ENCODE measurements around the gene SERGEF.

SERGEF gene

GRCh38 chr11:17745023-17745772 is 267.6 kb downstream of the SERGEF start:
- no peak overlapping the region for H3K9ac ChIP-seq (ENCODE audit: low read depth, low read length)
- WGBS, result 87% methylated on average over 20 of the region's 20 CpGs

GRCh38 chr11:17744151-17744940 is 268.5 kb downstream of the SERGEF start:
- Histone ChIP-seq H3K4me1 (ENCODE audit: insufficient read depth, low read length) (no peaks in the 10 kb centered on the region), H3K9me3 (ENCODE audit: insufficient read depth, low read depth, low read length) (no peaks in the 10 kb centered on the region), H3K4me3 (ENCODE audit: low read length) (no peak overlapping the region), H3K36me3 (ENCODE audit: insufficient read depth, low read length) (no peaks in the 10 kb centered on the region), H3K9ac (ENCODE audit: low read depth, low read length) (no peak overlapping the region), H3K27me3 (ENCODE audit: insufficient read depth, low read length) (peaks cover 6% of the 10 kb centered on the region), H3K27ac (ENCODE audit: low read depth, low read length) (no peak overlapping the region)
- 83% methylated on average over 10 of the region's 10 CpGs for WGBS

More at GRCh38 chr11:17745023-17745772, 267.6 kb downstream of the SERGEF start:
- Histone ChIP-seq H3K36me3 (ENCODE audit: insufficient read depth, low read length) (no peaks in the 10 kb centered on the region), H3K9me3 (ENCODE audit: insufficient read depth, low read depth, low read length) (no peaks in the 10 kb centered on the region), H3K4me1 (ENCODE audit: insufficient read depth, low read length) (no peaks in the 10 kb centered on the region), H3K27ac (ENCODE audit: low read depth, low read length) (no peak overlapping the region), H3K4me3 (ENCODE audit: low read length) (no peak overlapping the region), H3K27me3 (ENCODE audit: insufficient read depth, low read length) (no peaks in the 10 kb centered on the region; the same call in 1 of the 2 replicates)

GRCh38 chr11:17743808-17744119 is 269.1 kb downstream of the SERGEF start:
- peaks cover 12% of the 10 kb centered on the region for H3K27me3 ChIP-seq (ENCODE audit: insufficient read depth, low read length)
- H3K27ac ChIP-seq (ENCODE audit: low read depth, low read length), result no peak overlapping the region
- WGBS, result 73% methylated on average over 5 of the region's 5 CpGs
- H3K4me1 ChIP-seq (ENCODE audit: insufficient read depth, low read length), result peaks cover under 1% of the 10 kb centered on the region; the same call in 1 of the 2 replicates
- H3K9me3 ChIP-seq (ENCODE audit: insufficient read depth, low read depth, low read length), result no peaks in the 10 kb centered on the region
- H3K4me3 ChIP-seq (ENCODE audit: low read length), result no peak overlapping the region
- H3K9ac ChIP-seq (ENCODE audit: low read depth, low read length), result no peak overlapping the region
- no peaks in the 10 kb centered on the region for H3K36me3 ChIP-seq (ENCODE audit: insufficient read depth, low read length)

GRCh38 chr11:17743026-17743807 is 269.6 kb downstream of the SERGEF start:
- WGBS, result 89% methylated on average over 13 of the region's 13 CpGs
- Histone ChIP-seq H3K9ac (ENCODE audit: low read depth, low read length) (no peak overlapping the region), H3K27ac (ENCODE audit: low read depth, low read length) (no peak overlapping the region), H3K36me3 (ENCODE audit: insufficient read depth, low read length) (no peaks in the 10 kb centered on the region), H3K4me3 (ENCODE audit: low read length) (no peak overlapping the region), H3K27me3 (ENCODE audit: insufficient read depth, low read length) (peaks cover 18% of the 10 kb centered on the region), H3K4me1 (ENCODE audit: insufficient read depth, low read length) (peaks cover 3% of the 10 kb centered on the region; the same call in 1 of the 2 replicates), H3K9me3 (ENCODE audit: insufficient read depth, low read depth, low read length) (no peaks in the 10 kb centered on the region)

GRCh38 chr11:17742019-17742418 is 270.8 kb downstream of the SERGEF start:
- Histone ChIP-seq H3K27me3 (ENCODE audit: insufficient read depth, low read length) (peaks cover 29% of the 10 kb centered on the region), H3K36me3 (ENCODE audit: insufficient read depth, low read length) (no peaks in the 10 kb centered on the region), H3K27ac (ENCODE audit: low read depth, low read length) (no peak overlapping the region), H3K9me3 (ENCODE audit: insufficient read depth, low read depth, low read length) (no peaks in the 10 kb centered on the region), H3K4me1 (ENCODE audit: insufficient read depth, low read length) (peaks cover 3% of the 10 kb centered on the region; the same call in 1 of the 2 replicates), H3K9ac (ENCODE audit: low read depth, low read length) (no peak overlapping the region), H3K4me3 (ENCODE audit: low read length) (no peak overlapping the region)
- 88% methylated on average over 5 of the region's 5 CpGs for WGBS

- no peak overlapping the region for H3K9ac ChIP-seq (ENCODE audit: low read depth, low read length)
- no peak overlapping the region for H3K27ac ChIP-seq (ENCODE audit: low read depth, low read length)
- no peaks in the 10 kb centered on the region for H3K36me3 ChIP-seq (ENCODE audit: insufficient read depth, low read length)
- H3K27me3 ChIP-seq (ENCODE audit: insufficient read depth, low read length), result peaks cover 35% of the 10 kb centered on the region
- H3K9me3 ChIP-seq (ENCODE audit: insufficient read depth, low read depth, low read length), result no peaks in the 10 kb centered on the region
- H3K4me1 ChIP-seq (ENCODE audit: insufficient read depth, low read length), result peaks cover 3% of the 10 kb centered on the region; the same call in 1 of the 2 replicates
- 92% methylated on average over 10 of the region's 10 CpGs for WGBS
- H3K4me3 ChIP-seq (ENCODE audit: low read length), result no peak overlapping the region
Measured at GRCh38 chr11:17741487-17741886, 271.4 kb downstream of the SERGEF start.

- Histone ChIP-seq H3K9ac (ENCODE audit: low read depth, low read length) (no peak overlapping the region), H3K27me3 (ENCODE audit: insufficient read depth, low read length) (peaks cover 42% of the 10 kb centered on the region), H3K27ac (ENCODE audit: low read depth, low read length) (no peak overlapping the region), H3K4me1 (ENCODE audit: insufficient read depth, low read length) (peaks cover 3% of the 10 kb centered on the region; the same call in 1 of the 2 replicates), H3K36me3 (ENCODE audit: insufficient read depth, low read length) (no peaks in the 10 kb centered on the region), H3K4me3 (ENCODE audit: low read length) (no peak overlapping the region), H3K9me3 (ENCODE audit: insufficient read depth, low read depth, low read length) (no peaks in the 10 kb centered on the region)
- 84% methylated on average over 7 of the region's 7 CpGs for WGBS
Measured at GRCh38 chr11:17740649-17741235, 272.1 kb downstream of the SERGEF start.

- peaks cover 50% of the 10 kb centered on the region for H3K27me3 ChIP-seq (ENCODE audit: insufficient read depth, low read length)
- H3K9me3 ChIP-seq (ENCODE audit: insufficient read depth, low read depth, low read length), result no peaks in the 10 kb centered on the region
- H3K9ac ChIP-seq (ENCODE audit: low read depth, low read length), result no peak overlapping the region
- 76% methylated on average over 6 of the region's 6 CpGs for WGBS
- H3K27ac ChIP-seq (ENCODE audit: low read depth, low read length), result no peak overlapping the region
- no peak overlapping the region for H3K4me3 ChIP-seq (ENCODE audit: low read length)
- no peaks in the 10 kb centered on the region for H3K36me3 ChIP-seq (ENCODE audit: insufficient read depth, low read length)
- H3K4me1 ChIP-seq (ENCODE audit: insufficient read depth, low read length), result peaks cover 3% of the 10 kb centered on the region; the same call in 1 of the 2 replicates
Measured at GRCh38 chr11:17739945-17740338, 272.9 kb downstream of the SERGEF start.

- Histone ChIP-seq H3K27me3 (ENCODE audit: insufficient read depth, low read length) (peaks cover 63% of the 10 kb centered on the region), H3K27ac (ENCODE audit: low read depth, low read length) (no peak overlapping the region), H3K9ac (ENCODE audit: low read depth, low read length) (no peak overlapping the region), H3K4me3 (ENCODE audit: low read length) (no peak overlapping the region), H3K36me3 (ENCODE audit: insufficient read depth, low read length) (no peaks in the 10 kb centered on the region), H3K9me3 (ENCODE audit: insufficient read depth, low read depth, low read length) (no peaks in the 10 kb centered on the region), H3K4me1 (ENCODE audit: insufficient read depth, low read length) (peaks cover 6% of the 10 kb centered on the region)
- 54% methylated on average over 10 of the region's 10 CpGs for WGBS
Measured at GRCh38 chr11:17738151-17738973, 274.5 kb downstream of the SERGEF start.

All from HUES64 (cell line).